Skeletal muscle tissue (tissue), 4 donors: ENCODE data around the gene PIGM. TPM values are rescaled to one million over a fixed set of nuclear protein-coding genes. Genes with fewer than 3 reads are reported as not detected.

Experiments
- H3K27ac ChIP-seq: one replicate; pipeline ENCODE4 v1.7.0; 2013; ENCODE audit warnings: mild to moderate bottlenecking, low read depth, low read length, inconsistent platforms
- H3K27me3 ChIP-seq, 3 donors: one replicate each; pipeline ENCODE4 v1.7.0; 2013; ENCODE audit warnings: low read length in 3 of 3; ENCODE audit not compliant: control insufficient read depth in 3 of 3, insufficient read depth in 3 of 3
- H3K36me3 ChIP-seq, 3 donors: one replicate each; pipeline ENCODE4 v1.7.0; 2013; ENCODE audit warnings: low read length in 3 of 3; ENCODE audit not compliant: control insufficient read depth in 3 of 3, insufficient read depth in 3 of 3
- H3K4me1 ChIP-seq, 3 donors: one replicate each; pipeline ENCODE4 v1.7.0; 2013; ENCODE audit warnings: low read length in 3 of 3, mild to moderate bottlenecking in 3 of 3; ENCODE audit not compliant: control insufficient read depth in 3 of 3, insufficient read depth in 3 of 3
- H3K4me3 ChIP-seq, 3 donors: one replicate each; pipeline ENCODE4 v1.7.0; 2013; ENCODE audit warnings: low read length in 3 of 3
- H3K9ac ChIP-seq, 3 donors: one replicate each; pipeline ENCODE4 v1.7.0; 2013; ENCODE audit warnings: low read length in 3 of 3, mild to moderate bottlenecking in 3 of 3, moderate library complexity in 2 of 3, low read depth in 1 of 3
- H3K9me3 ChIP-seq, 3 donors: one replicate each; pipeline ENCODE4 v1.7.0; 2013; ENCODE audit warnings: low read length in 3 of 3; ENCODE audit not compliant: control insufficient read depth in 3 of 3
- total RNA-seq: library from RNA; depleted of rRNA; stranded (reverse); fragments of >200 nt; gene quantifications from one replicate; pipeline ENCODE4 v1.2.3, GENCODE V29; 2014
- donor health status: Osteomylitis.

The PIGM gene
- total RNA-seq, 1 donor from 2014 or later: 3.1 TPM

DNA sequence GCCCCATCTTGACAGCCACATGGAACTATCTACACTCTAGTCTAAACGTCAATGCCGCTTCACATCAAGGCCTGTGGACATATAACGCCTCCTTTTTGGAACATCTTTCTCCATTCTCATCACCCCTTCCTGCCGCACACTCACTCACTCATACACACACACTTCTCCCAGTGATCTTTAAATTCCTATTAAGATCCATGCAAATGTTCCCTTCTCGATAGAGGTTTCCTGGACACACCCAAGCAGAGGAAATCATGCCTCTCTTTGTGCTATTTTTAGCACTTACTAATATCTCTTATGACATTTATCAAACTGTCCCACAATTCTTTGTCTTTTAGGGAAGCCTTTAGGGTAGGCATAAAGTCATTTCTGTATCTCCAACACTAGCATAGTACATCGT is 49.5 kb downstream of the PIGM start:
- Histone ChIP-seq H3K9ac (no peak overlapping the region), H3K27ac (no peak overlapping the region), H3K36me3 (no peaks in the 10 kb centered on the region), H3K4me1 (no peaks in the 10 kb centered on the region), H3K4me3 (no peak overlapping the region), H3K27me3 (peaks cover 3 to 10% (median 4%) of the 10 kb centered on the region in 3 donors), H3K9me3 (no peaks in the 10 kb centered on the region)

DNA sequence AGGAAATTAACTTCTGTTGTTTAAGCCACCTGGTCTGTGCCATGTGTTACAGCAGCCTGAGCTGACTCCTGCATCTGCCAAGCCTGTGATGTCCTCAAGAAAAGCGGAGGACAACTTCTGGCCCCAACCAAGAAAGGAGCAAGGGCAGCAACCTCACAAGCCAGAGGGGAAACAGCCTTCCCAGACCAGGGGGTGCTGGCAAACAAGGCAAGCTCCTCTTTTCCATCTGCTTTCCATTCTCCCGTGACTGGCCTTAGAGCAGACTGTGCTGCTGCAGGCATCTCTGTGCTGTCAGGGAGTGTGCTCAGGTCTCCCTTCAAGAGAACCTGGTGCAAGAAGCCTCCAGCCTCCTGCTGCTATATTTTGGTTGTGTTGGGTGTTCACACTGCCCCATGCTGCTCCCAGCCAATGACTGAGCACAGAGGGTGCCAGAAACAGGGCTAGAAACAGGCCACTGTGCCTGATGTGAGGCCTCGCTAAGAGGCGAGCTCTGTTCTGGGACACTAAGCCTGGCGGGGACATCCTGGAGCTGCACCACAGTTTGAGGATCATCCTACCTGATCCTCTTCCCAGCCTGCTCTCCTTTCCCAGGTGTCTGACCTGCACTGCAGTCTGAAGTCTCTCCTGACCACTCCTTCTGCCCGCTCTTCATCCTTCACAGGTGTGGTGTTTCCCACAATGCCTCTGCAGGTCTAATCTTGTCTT is 50.3 kb downstream of the PIGM start:
- H3K4me3 ChIP-seq: no peak overlapping the region
- peaks cover 4 to 12% (median 6%) of the 10 kb centered on the region in 3 donors for H3K27me3 ChIP-seq
- H3K36me3 ChIP-seq: no peaks in the 10 kb centered on the region
- no peaks in the 10 kb centered on the region for H3K4me1 ChIP-seq
- no peaks in the 10 kb centered on the region for H3K9me3 ChIP-seq
- no peak overlapping the region for H3K9ac ChIP-seq
- H3K27ac ChIP-seq: no peak overlapping the region

DNA sequence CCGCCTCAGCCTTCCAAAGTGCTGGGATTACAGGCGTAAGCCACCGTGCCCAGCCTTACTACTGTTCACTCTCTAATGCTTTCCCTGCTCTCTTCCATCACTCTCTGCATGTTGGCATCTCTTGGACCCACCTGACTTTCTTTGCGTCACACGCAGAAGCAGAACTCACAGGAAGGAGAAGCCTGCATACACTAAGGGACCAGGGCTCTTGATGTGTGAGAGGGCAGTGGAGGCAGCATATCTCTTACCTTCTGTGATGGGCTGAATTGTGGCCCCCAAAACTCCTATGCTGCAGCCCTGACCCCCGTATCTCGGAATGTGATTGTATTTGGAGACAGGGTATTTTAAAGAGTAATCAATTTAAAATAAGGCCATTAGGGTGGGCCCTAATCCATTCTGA is 51.0 kb downstream of the PIGM start:
- Histone ChIP-seq H3K27me3 (peaks cover 4 to 12% (median 6%) of the 10 kb centered on the region in 3 donors), H3K36me3 (no peaks in the 10 kb centered on the region), H3K4me3 (no peak overlapping the region), H3K9me3 (no peaks in the 10 kb centered on the region), H3K27ac (no peak overlapping the region), H3K9ac (no peak overlapping the region), H3K4me1 (no peaks in the 10 kb centered on the region)

DNA sequence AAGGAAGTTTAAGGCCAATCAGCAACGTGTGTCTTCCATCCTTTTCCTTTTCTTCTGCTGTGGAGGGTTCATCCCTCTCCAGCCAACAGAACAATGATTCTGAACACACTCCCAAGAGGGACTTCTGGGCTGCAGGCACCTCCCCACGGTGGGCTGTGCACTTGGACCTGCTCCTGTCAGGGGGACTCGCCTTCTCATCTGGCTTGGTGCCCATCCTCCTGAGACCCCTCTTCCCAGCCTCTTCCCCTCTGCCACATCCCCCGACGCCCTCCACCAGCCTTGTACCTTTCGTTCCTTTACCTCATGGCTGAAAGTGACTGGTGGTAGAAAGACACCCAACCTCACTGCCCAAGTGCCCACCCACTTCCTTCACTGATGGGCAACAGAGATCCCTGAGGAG is 51.7 kb downstream of the PIGM start:
- Histone ChIP-seq H3K27ac (no peak overlapping the region), H3K9ac (no peak overlapping the region), H3K4me1 (no peaks in the 10 kb centered on the region), H3K36me3 (no peaks in the 10 kb centered on the region), H3K9me3 (no peaks in the 10 kb centered on the region), H3K27me3 (peaks cover 4 to 19% (median 6%) of the 10 kb centered on the region in 3 donors), H3K4me3 (no peak overlapping the region)

DNA sequence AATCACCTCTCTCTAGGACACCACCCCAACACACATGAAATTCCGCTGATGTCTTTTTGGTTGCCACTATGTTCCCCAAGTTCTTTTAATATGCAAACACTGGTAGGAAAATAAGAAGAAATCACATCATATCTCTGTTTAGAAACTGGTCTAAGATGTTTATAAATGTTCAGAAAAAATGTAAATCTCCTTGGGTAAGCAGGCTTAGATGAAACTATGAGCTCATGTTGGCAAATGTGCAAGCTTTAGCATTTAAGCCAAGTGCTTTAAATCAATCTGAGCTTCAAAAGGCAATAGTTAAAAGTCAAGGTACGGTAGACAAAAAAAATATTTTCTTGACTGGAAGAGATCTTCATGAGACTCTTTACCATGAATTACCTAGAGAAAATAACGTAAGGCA is 52.5 kb downstream of the PIGM start:
- H3K36me3 ChIP-seq: no peaks in the 10 kb centered on the region
- peaks cover 6 to 20% (median 9%) of the 10 kb centered on the region in 3 donors for H3K27me3 ChIP-seq
- no peak overlapping the region for H3K27ac ChIP-seq
- H3K9me3 ChIP-seq: no peaks in the 10 kb centered on the region
- H3K9ac ChIP-seq: no peak overlapping the region
- no peaks in the 10 kb centered on the region for H3K4me1 ChIP-seq
- no peak overlapping the region for H3K4me3 ChIP-seq

DNA sequence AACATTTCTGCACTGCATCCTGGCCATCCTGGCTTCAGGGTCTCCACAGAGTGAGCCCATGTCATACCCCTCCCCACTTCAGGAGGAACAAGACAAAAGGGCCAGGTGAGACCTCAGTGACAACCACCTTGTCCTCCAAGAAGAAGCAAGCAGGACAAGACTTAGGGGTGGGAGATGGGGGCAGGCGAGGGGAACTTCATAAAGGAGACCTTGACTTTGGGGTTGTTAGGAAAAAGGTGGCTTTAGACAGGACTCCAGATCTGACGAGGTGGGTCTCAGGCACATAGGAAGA is 53.7 kb downstream of the PIGM start:
- Histone ChIP-seq H3K27ac (no peak overlapping the region), H3K9ac (no peak overlapping the region), H3K4me3 (no peak overlapping the region), H3K4me1 (no peaks in the 10 kb centered on the region), H3K36me3 (no peaks in the 10 kb centered on the region), H3K9me3 (no peaks in the 10 kb centered on the region), H3K27me3 (peaks cover 9 to 17% (median 16%) of the 10 kb centered on the region in 3 donors)

DNA sequence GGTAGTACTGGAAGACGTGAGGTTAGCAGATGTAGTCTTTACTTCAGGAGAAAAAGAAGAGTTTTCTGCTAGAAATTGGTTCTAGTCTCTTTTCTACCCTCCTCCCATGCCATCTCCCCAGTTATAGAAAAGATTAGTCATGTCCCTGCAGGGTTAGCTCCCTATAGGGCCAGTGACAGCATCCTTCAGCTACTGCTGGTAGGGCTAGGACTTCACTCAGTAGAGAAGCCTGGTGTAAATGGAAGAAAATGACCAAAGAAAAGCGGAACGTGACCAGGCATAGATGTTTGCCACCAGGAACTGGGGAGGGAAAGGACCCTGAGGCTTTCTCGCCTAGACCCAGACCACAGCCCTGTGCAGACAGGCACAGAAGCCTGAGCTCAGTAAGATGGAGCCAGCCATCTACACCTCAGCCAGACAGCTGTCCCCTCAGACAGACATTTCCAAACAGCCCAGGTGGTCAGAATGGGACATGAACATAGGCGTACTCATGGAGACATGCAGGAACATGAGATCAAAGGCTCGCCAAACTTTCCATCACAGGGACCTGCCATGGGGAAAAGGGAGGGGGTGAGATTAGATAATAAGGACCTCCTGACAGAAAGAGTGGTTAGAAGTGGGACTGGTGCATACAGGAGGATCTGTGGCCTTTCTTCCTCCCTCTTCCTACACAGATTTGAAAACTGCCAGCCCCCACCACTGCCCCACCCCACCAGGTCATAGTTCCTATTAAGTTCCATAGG is 54.3 kb downstream of the PIGM start:
- Histone ChIP-seq H3K9me3 (no peaks in the 10 kb centered on the region), H3K27ac (no peak overlapping the region), H3K4me3 (no peak overlapping the region), H3K4me1 (no peaks in the 10 kb centered on the region), H3K27me3 (peaks cover 11 to 19% (median 18%) of the 10 kb centered on the region in 3 donors), H3K9ac (no peak overlapping the region), H3K36me3 (no peaks in the 10 kb centered on the region)

Other genes with a start within 250 kb of the PIGM start
- not detected for gene FCRL6, start 229.6 kb downstream of the PIGM start, total RNA-seq
- gene SLAMF8, start 205.1 kb downstream of the PIGM start, total RNA-seq: 1.6 TPM
- gene VSIG8, start 169.3 kb downstream of the PIGM start, total RNA-seq: not detected
- gene CFAP45, start 131.8 kb downstream of the PIGM start, total RNA-seq: not detected
- gene TAGLN2, start 106.5 kb downstream of the PIGM start, total RNA-seq: 85.1 TPM
- gene IGSF9, start 86.4 kb downstream of the PIGM start, total RNA-seq: under 0.01 TPM
- gene SLAMF9, start 77.8 kb downstream of the PIGM start, total RNA-seq: not detected
- gene KCNJ10, start 38.2 kb upstream of the PIGM start, total RNA-seq: 0.52 TPM
- not detected for gene KCNJ9, start 49.5 kb upstream of the PIGM start, total RNA-seq
- gene IGSF8, start 66.6 kb upstream of the PIGM start, total RNA-seq: 11.5 TPM
- 38.1 TPM for gene ATP1A2, start 83.8 kb upstream of the PIGM start, total RNA-seq
- under 0.01 TPM for gene ATP1A4, start 119.6 kb upstream of the PIGM start, total RNA-seq
- 616 TPM for gene CASQ1, start 158.6 kb upstream of the PIGM start, total RNA-seq
- gene PEA15, start 173.4 kb upstream of the PIGM start, total RNA-seq: 26.1 TPM
- gene DCAF8, start 230.6 kb upstream of the PIGM start, total RNA-seq: 63.2 TPM